Coronary artery (tissue), 2 donors: ENCODE data around the gene DSCAM.

Experiments used
- DNase-seq: peaks from one replicate; pipeline ENCODE4 v3.0.0-alpha.2; 2017; ENCODE audit warnings: low spot score
- H3K27ac ChIP-seq, 2 donors: fragments of 200-600 bp; sonication (generic); one replicate each; pipeline ENCODE4 v1.5.1; 2016 to 2019
- H3K4me3 ChIP-seq: fragments of 200-600 bp; sonication (generic); 2 replicates; pipeline ENCODE4 v1.5.1; 2016; ENCODE audit warnings: mild to moderate bottlenecking, moderate library complexity
- TF ChIP-seq, protein P1 (sequence below): fragments of 200-600 bp; sonication (generic); IDR thresholded peaks from one replicate; pipeline ENCODE4 v1.5.1; 2019; ENCODE audit warnings: antibody characterized with exemption

DSCAM gene

DNA sequence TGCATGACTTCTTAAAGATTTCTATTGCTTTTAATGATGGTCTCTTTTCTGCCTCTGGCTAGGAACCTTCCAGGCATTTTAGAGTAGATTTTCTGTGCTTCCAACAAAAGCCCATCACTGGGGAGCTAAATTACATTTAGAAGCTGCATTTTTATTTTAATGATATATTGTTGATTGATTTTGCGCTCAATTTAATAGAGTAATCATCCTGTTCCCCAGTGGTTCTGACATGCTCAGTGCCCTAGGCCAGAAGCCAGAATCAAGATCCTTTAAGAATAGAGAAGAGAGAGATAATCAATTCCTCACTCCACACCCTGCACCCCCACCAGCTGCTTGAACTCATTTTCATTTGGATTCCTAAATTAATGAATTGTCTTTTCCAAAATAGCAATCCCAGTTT lies 881.9 kb downstream of the DSCAM start:
- Histone ChIP-seq H3K27ac (no peak overlapping the region), H3K4me3 (no peak overlapping the region)
- no peak for DNase-seq
- TF ChIP-seq, protein P1, sequence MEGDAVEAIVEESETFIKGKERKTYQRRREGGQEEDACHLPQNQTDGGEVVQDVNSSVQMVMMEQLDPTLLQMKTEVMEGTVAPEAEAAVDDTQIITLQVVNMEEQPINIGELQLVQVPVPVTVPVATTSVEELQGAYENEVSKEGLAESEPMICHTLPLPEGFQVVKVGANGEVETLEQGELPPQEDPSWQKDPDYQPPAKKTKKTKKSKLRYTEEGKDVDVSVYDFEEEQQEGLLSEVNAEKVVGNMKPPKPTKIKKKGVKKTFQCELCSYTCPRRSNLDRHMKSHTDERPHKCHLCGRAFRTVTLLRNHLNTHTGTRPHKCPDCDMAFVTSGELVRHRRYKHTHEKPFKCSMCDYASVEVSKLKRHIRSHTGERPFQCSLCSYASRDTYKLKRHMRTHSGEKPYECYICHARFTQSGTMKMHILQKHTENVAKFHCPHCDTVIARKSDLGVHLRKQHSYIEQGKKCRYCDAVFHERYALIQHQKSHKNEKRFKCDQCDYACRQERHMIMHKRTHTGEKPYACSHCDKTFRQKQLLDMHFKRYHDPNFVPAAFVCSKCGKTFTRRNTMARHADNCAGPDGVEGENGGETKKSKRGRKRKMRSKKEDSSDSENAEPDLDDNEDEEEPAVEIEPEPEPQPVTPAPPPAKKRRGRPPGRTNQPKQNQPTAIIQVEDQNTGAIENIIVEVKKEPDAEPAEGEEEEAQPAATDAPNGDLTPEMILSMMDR: no peak

DNA sequence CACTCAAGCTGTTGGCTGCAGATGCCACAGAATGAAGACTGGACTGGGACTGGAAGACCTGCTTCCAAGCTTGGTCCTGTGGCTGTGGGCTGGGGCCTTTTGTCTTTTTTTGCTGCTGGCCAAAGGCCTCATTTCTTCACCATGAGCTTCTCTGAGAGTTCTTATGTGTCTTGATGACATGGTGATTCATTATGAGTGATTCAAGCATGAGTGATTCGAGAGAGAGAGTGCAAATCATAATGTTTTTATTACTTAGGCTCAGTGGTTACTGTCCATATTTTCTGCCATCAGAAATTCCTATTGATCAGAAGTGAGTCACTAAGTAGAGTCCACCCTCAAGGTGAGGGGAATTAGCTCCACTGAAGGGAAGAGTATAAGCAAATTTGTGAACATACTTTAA lies 885.7 kb downstream of the DSCAM start:
- no peak for DNase-seq
- TF ChIP-seq, protein P1: no peak
- Histone ChIP-seq H3K27ac (no peak overlapping the region), H3K4me3 (no peak overlapping the region)
